Stimulated activated CD8-positive, alpha-beta memory T cell treated with anti-CD3 and anti-CD28 coated beads, Interleukin-7, amount 100 ng/mL, for 4 hours (primary cell): ENCODE measurements around the gene IGF2R.

Experiments used
- DNase-seq, 2 donors: peaks; one replicate each; pipeline ENCODE4 v3.0.0-alpha.2; 2020; ENCODE audit warnings: low read depth in 2 of 2

The IGF2R gene

DNA sequence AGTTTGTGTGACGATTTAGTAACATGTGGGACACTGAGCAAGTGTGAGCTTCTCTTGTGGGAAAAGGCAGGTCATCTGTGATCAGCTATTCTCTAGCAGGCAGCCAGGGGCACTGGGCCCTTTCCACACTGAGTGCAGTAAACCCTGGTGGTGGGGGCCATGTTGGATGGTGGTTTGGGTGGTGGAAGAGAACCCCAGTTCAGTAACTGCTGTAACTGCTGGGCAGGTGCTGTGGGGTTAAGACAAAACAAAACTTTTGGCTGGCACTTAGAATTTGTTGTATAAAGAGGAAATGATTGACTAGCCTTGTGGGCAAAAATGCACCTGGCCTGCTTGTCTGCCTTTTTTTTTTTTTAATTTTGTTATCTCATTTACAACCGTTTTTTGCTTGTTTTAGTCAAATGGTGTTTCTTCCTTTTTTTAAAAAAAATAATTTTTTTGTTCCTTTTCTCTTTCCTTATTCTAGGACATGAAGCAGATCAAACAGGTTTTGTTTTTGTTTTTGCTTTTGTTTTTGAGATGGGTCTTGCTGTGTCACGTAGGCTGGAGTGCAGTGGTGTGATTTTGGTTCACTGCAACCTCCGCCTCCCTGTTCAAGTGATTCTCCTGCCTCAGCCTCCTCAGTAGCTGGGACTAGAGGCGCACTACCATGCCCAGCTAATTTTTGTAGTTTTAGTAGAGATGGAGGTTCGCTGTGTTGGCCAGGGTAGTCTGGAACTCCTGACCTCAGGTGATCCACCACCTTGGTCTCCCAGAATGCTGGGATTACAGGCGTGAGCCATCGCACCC lies 59.8 kb downstream of the IGF2R start:
- no peak for DNase-seq

DNA sequence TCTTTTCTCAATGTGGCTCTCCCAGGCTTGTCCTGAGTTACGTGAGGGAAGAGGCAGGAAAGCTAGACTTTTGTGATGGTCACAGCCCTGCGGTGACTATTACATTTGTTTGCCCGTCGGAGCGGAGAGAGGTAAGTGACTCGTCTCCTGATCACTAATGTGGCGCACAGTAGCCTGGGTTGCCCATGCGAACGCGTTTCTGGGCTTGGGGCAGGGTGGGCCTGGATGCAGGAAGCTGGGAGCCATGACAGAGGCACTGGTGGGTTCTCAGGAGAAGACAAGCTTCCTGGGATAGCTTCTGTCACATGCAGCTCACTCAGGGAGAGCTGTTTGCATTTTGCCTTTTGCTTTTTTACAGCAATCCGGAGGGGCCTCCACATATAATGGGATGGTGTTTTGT lies 60.6 kb downstream of the IGF2R start:
- DNase-seq, result no peak

DNA sequence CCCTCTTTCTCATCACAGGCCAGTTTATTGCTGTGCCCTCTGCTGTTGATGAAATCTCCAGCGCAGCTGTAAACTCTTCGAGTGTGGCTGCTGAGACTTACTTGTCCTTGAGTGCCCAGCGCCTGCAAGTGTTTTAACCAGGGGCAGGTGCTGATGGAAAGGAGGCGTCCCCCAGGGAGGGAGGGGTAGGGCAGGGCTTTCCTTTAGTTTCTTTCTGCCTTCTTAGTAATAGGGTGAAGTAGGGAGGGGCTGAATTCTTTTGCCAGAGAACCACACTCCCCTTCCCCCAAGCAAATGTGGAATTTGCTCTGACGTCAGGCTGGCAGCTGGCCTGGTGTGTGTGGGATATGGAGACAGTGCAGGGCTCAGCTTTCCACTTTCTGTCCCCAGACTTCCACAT lies 61.2 kb downstream of the IGF2R start:
- DNase-seq, result no peak

- DNase-seq, result no peak
These were observed 62.6 kb downstream of the IGF2R start for GRCh38 chr6:160031442-160031841.

DNA sequence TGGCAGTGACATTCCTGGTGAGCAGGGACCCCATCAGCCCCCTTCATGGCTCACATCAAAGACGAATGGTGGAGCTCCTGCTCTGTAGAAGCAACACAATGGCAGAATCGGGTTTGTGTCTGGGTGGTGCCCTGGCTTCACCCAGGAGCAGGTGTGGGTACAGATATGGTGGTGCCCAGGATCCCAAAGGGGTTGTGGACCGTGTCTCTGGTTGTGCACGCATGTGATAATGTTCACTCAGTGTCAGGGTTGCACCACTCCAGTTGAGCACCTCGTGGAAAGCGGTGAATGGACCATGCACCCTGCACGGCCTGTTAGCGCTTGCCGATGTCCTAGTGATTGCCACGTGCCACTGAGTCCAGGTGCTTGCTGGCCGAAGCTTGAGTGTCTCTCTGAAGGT lies 63.0 kb downstream of the IGF2R start:
- DNase-seq, result no peak

GRCh38 chr6:160032538-160032937 lies 63.7 kb downstream of the IGF2R start:
- DNase-seq, result no peak

DNA sequence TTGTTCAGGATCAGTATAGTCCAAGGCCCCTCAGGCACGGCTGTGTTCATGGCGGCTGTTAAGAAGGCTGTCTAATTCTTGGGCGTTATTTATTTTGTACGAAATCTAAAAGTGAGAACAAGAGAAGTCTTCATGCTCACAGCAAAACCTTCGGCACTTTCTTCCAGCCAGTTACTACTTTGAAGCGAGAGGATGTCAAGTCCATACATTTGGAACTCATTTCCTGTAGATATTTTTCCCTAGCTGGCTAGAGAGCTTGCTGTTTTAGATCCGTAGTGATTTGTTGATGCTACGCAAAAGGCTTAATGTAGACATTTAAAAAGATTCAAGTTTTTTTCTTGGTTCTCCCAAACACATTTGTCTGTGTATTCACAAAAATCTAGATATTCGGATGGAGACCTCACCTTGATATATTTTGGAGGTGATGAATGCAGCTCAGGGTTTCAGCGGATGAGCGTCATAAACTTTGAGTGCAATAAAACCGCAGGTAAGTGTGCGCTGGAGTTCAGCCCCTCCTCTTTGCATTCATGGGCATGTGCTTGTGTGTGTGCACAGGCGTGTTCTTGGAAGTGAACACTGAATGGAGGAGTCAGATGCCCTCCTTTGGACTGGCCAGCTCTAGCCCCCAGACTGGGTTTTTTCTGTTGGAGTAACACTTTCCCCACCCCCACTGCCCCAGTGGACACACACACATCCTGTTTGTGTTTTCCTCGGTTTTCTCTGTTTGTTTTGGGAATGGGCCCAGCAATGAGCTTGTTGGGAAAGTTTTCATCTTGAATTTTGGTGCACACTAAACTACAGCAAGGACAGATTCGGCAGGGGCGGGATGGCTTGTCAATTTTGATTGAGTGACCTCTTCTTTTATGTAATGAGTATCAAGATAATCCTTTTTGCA lies 65.4 kb downstream of the IGF2R start:
- DNase-seq, result no peak

GRCh38 chr6:160035241-160035640 lies 66.4 kb downstream of the IGF2R start:
- DNase-seq, result no peak

GRCh38 chr6:160035693-160036330 lies 66.9 kb downstream of the IGF2R start:
- DNase-seq, result no peak

- DNase-seq, result no peak
These were observed 67.4 kb downstream of the IGF2R start for GRCh38 chr6:160036331-160036695.

GRCh38 chr6:160036790-160037206 lies 67.9 kb downstream of the IGF2R start:
- no peak for DNase-seq

DNA sequence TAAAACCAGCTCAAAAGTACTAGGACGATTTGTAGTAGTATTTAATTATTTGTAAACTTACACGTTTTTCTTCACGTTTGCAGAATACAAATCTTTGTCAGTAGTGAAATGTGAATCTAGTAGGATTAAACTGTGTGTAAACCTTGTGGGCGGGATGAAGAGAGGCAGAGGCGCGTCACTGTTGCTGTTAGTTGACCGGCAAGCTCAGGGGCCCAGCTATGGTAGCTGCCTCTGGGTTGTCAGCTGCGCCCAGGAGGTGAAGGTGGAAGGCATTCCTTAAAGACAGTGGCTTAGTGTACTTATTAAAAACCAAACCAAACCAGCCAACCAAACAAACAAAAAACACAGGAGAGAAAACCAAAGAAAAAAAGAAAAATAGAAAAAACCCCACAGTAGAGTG lies 69.6 kb downstream of the IGF2R start:
- DNase-seq, result no peak

GRCh38 chr6:160039441-160039840 lies 70.6 kb downstream of the IGF2R start:
- no peak for DNase-seq

DNA sequence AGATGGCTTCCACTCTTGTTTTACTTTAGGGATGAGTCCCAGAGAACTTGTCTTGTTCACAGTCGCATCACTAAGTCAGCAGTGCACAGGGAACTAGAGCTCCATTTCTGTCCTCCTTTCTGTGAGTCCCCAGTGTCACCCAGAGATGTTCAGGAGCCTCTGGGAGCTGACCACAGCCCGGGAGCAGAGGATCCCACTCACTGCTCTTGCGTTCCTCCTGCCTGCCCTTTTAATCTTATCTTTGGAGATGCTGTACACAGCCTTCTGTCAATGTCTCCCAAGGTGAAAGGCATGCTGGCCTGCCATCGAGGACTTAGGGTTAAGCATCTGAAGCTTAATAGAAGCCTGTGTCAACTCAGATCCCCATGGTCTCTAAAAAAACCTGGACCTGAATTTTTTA lies 71.2 kb downstream of the IGF2R start:
- no peak for DNase-seq

- DNase-seq, result no peak
These were observed 71.8 kb downstream of the IGF2R start for GRCh38 chr6:160040527-160041264.

DNA sequence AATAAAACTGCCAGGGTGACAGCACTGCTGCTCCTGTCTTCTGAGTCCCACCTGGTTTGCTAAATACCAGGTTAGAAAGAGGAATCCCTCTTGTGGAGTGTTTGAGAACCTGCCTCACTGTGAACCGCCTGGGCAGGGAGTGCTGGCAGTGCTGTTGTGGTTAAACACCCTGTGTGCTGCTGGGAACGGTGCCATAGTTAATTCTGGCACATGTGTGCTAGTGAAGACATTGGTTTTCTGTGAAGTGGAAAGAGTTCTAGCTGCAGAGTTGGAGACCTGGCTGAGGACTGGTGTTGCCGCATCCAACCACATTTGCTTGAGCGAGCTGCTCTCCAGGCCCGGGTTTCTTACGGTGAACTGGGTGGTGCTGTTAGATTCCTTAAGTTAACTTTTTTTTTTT lies 72.7 kb downstream of the IGF2R start:
- DNase-seq, result no peak

GRCh38 chr6:160042014-160042773 lies 73.3 kb downstream of the IGF2R start:
- DNase-seq, result no peak

- DNase-seq, result no peak
These were observed 74.0 kb downstream of the IGF2R start for GRCh38 chr6:160042788-160043301.

DNA sequence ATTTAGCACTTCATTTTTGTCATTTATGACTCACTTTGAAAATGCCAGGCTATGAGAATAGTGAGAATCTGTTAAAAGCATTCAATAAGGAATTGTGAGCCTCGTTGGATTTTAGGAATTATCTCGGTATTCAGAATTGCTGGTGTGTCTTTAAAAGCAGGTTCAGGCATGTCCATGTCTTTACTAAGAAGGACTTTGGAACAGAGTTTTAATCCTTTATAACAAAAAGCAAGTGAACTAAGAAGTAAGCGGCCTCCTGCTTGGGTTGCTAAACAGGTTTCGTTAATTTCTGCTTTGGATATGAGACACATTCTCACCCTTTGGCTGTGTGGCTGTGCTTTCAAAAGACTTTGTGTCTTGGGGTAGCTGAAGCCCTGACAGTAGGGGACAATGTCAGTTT lies 74.9 kb downstream of the IGF2R start:
- DNase-seq, result no peak

GRCh38 chr6:160044687-160045086 lies 75.8 kb downstream of the IGF2R start:
- no peak for DNase-seq

- DNase-seq, result no peak
These were observed 79.6 kb downstream of the IGF2R start for GRCh38 chr6:160048471-160048870.
